IMR-90 (cell line): ENCODE data around the gene CCDC148. TPM values are rescaled to one million over a fixed set of nuclear protein-coding genes. Genes with fewer than 3 reads are reported as not detected.

Source experiments
- ATAC-seq: fragments of 200-7000 bp; cut with Tn5 transposase; 2 replicates; pipeline ENCODE4 v1.9.1; 2020; ENCODE audit warnings: low read depth, mild to moderate bottlenecking, moderate library complexity
- BruUV-seq: library from RNA; stranded (reverse); fragments of 400-500 nt; replicated peaks from 2 replicates; lab custom pipeline; 2021; lab: Mats Ljungman, UMichigan
- CTCF ChIA-PET: fragments of 300-600 bp; formaldehyde crosslinking; extraction: SDS; loops from one replicate; lab custom pipeline; 2021; ENCODE audit warnings: antibody characterized with exemption; lab: Yijun Ruan, JAX
- POLR2A ChIA-PET: fragments of 300-600 bp; sonication (Branson Sonifier 250); formaldehyde crosslinking; loops from one replicate; lab custom pipeline; 2022; ENCODE audit warnings: antibody characterized with exemption; ENCODE audit not compliant: unreplicated experiment; lab: Charles Lee
- DNase-seq: peaks from one replicate; pipeline ENCODE4 v3.0.0; 2013
- H2AFZ ChIP-seq: replicated peaks from 2 replicates; pipeline ENCODE3; 2013; ENCODE audit warnings: low read length, mild to moderate bottlenecking; ENCODE audit not compliant: poor library complexity
- H2AK5ac ChIP-seq: 2 replicates; pipeline ENCODE4 v1.6.1; 2013; ENCODE audit warnings: low read depth, low read length, inconsistent platforms
- H2AK9ac ChIP-seq: replicated peaks from 2 replicates; pipeline ENCODE3; 2013; ENCODE audit warnings: mild to moderate bottlenecking, low read depth, low read length, moderate library complexity; ENCODE audit not compliant: poor library complexity
- H2BK120ac ChIP-seq: 2 replicates; pipeline ENCODE4 v1.6.1; 2013; ENCODE audit warnings: low read depth, low read length, inconsistent platforms
- H2BK15ac ChIP-seq: 3 replicates; pipeline ENCODE4 v1.6.1; 2013; ENCODE audit warnings: low read depth, low read length, inconsistent platforms
- H2BK20ac ChIP-seq: 2 replicates; pipeline ENCODE4 v1.6.1; 2013; ENCODE audit warnings: low read depth, mild to moderate bottlenecking, inconsistent platforms, low read length, moderate library complexity
- H2BK5ac ChIP-seq: 2 replicates; pipeline ENCODE4 v1.6.1; 2013; ENCODE audit warnings: mild to moderate bottlenecking, low read depth, low read length, inconsistent platforms; ENCODE audit not compliant: poor library complexity, severe bottlenecking
- H3K14ac ChIP-seq: replicated peaks from 2 replicates; pipeline ENCODE4 v1.6.1; 2013; ENCODE audit warnings: low read depth, low read length, inconsistent platforms
- H3K18ac ChIP-seq: 2 replicates; pipeline ENCODE4 v1.6.1; 2013; ENCODE audit warnings: low read depth, low read length, control low read depth
- H3K23ac ChIP-seq: 2 replicates; pipeline ENCODE4 v1.6.1; 2013; ENCODE audit warnings: low read depth, low read length, inconsistent platforms
- H3K27ac ChIP-seq: 2 replicates; pipeline ENCODE4 v1.5.1; 2013; ENCODE audit warnings: mild to moderate bottlenecking, control low read depth, low read length; ENCODE audit not compliant: insufficient read depth
- H3K27me3 ChIP-seq: 2 replicates; pipeline ENCODE4 v1.6.1; 2013; ENCODE audit warnings: low read length; ENCODE audit not compliant: control insufficient read depth, insufficient read depth
- H3K36me3 ChIP-seq: 2 replicates; pipeline ENCODE4 v1.6.1; 2013; ENCODE audit warnings: low read length, mixed read lengths; ENCODE audit not compliant: control insufficient read depth, insufficient read depth
- H3K4ac ChIP-seq: 2 replicates; pipeline ENCODE4 v1.6.1; 2013; ENCODE audit warnings: low read depth, low read length, inconsistent platforms
- H3K4me1 ChIP-seq: 2 replicates; pipeline ENCODE4 v1.6.1; 2013; ENCODE audit warnings: low read length, mixed read lengths; ENCODE audit not compliant: control insufficient read depth, insufficient read depth
- H3K4me2 ChIP-seq: 2 replicates; pipeline ENCODE4 v1.6.1; 2013; ENCODE audit warnings: low read depth, mild to moderate bottlenecking, control low read depth, low read length, moderate library complexity
- H3K4me3 ChIP-seq: 2 replicates; pipeline ENCODE4 v1.5.1; 2013; ENCODE audit warnings: low read depth, mild to moderate bottlenecking, control low read depth, low read length, moderate library complexity; ENCODE audit not compliant: insufficient read depth
- H3K56ac ChIP-seq: 2 replicates; pipeline ENCODE4 v1.6.1; 2013; ENCODE audit warnings: low read length, inconsistent platforms; ENCODE audit not compliant: insufficient read depth; ENCODE audit errors: extremely low read depth
- H3K79me1 ChIP-seq, 2 experiments: 2 replicates each; pipeline ENCODE4 v1.6.1; 2013; ENCODE audit warnings: low read length in 2 of 2, inconsistent platforms in 1 of 2, low read depth in 1 of 2
- H3K9ac ChIP-seq: 2 replicates; pipeline ENCODE4 v1.6.1; 2013; ENCODE audit warnings: low read depth, low read length, control low read depth
- H3K9me1 ChIP-seq: 2 replicates; pipeline ENCODE4 v1.6.1; 2013; ENCODE audit warnings: low read length, inconsistent platforms; ENCODE audit not compliant: insufficient read depth
- H3K9me3 ChIP-seq: 2 replicates; pipeline ENCODE4 v1.6.1; 2013; ENCODE audit warnings: low read length; ENCODE audit not compliant: control insufficient read depth, insufficient read depth
- H4K20me1 ChIP-seq: 2 replicates; pipeline ENCODE4 v1.6.1; 2013; ENCODE audit warnings: low read length, inconsistent platforms; ENCODE audit not compliant: insufficient read depth
- H4K5ac ChIP-seq: 2 replicates; pipeline ENCODE4 v1.6.1; 2013; ENCODE audit warnings: mild to moderate bottlenecking, low read depth, low read length, control low read depth
- H4K8ac ChIP-seq, 2 experiments: 2 replicates each; pipeline ENCODE4 v1.6.1; 2013; ENCODE audit warnings: low read depth in 2 of 2, low read length in 2 of 2, control low read depth in 1 of 2, inconsistent platforms in 1 of 2
- H4K91ac ChIP-seq: 2 replicates; pipeline ENCODE4 v1.6.1; 2013; ENCODE audit warnings: low read depth, low read length, inconsistent platforms; ENCODE audit not compliant: insufficient read depth
- CHD1 ChIP-seq: IDR thresholded peaks from 2 replicates; pipeline ENCODE4 v1.6.1; 2012; ENCODE audit warnings: low read depth, low read length, improper control_type of control experiment
- CTCF ChIP-seq: conservative IDR thresholded peaks from 2 replicates; pipeline ENCODE4 v1.5.1; 2012; ENCODE audit warnings: mild to moderate bottlenecking, low read depth, low read length, improper control_type of control experiment
- ELK1 ChIP-seq: fragments of 150-350 bp; IDR thresholded peaks from 2 replicates; pipeline ENCODE4 v1.6.1; 2016; ENCODE audit warnings: low read depth, mild to moderate bottlenecking, low read length, moderate library complexity, borderline replicate concordance
- FOS ChIP-seq: fragments of 150-350 bp; IDR thresholded peaks from 2 replicates; pipeline ENCODE4 v1.6.1; 2016; ENCODE audit warnings: low read depth, low read length
- MAFK ChIP-seq: IDR thresholded peaks from 2 replicates; pipeline ENCODE4 v1.6.1; 2012; ENCODE audit warnings: low read depth, low read length, improper control_type of control experiment
- MAZ ChIP-seq: IDR thresholded peaks from 2 replicates; pipeline ENCODE4 v1.6.1; 2012; ENCODE audit warnings: low read depth, mild to moderate bottlenecking, low read length, improper control_type of control experiment, moderate library complexity, borderline replicate concordance
- MXI1 ChIP-seq: IDR thresholded peaks from 2 replicates; pipeline ENCODE4 v1.6.1; 2012; ENCODE audit warnings: low read depth, mild to moderate bottlenecking, low read length, moderate library complexity, borderline replicate concordance
- NFE2L2 ChIP-seq: fragments of 150-350 bp; IDR thresholded peaks from 2 replicates; pipeline ENCODE4 v1.6.1; 2016; ENCODE audit warnings: low read depth, mild to moderate bottlenecking, low read length
- POLR2A ChIP-seq: IDR thresholded peaks from 2 replicates; pipeline ENCODE4 v1.6.1; 2012; ENCODE audit warnings: mild to moderate bottlenecking, low read depth, low read length
- RAD21 ChIP-seq: IDR thresholded peaks from 2 replicates; pipeline ENCODE4 v1.6.1; 2012; ENCODE audit warnings: low read length, improper control_type of control experiment
- RCOR1 ChIP-seq: IDR thresholded peaks from 2 replicates; pipeline ENCODE4 v1.6.1; 2012; ENCODE audit warnings: mild to moderate bottlenecking, low read length, improper control_type of control experiment; ENCODE audit not compliant: insufficient replicate concordance
- RFX5 ChIP-seq: IDR thresholded peaks from 2 replicates; pipeline ENCODE4 v1.8.0; 2012; ENCODE audit warnings: low read depth, mild to moderate bottlenecking, low read length, moderate library complexity
- SMC3 ChIP-seq: fragments of 150-350 bp; IDR thresholded peaks from 2 replicates; pipeline ENCODE4 v1.6.1; 2016; ENCODE audit warnings: low read depth, mild to moderate bottlenecking, antibody characterized with exemption, low read length, moderate library complexity
- USF2 ChIP-seq: fragments of 150-350 bp; IDR thresholded peaks from 2 replicates; pipeline ENCODE4 v1.6.1; 2017; ENCODE audit warnings: mild to moderate bottlenecking, antibody characterized with exemption, low read length, low read depth
- WGBS, 2 experiments: methylation state at CpG; one replicate each; pipeline versions ENCODE4 v1.1.5 to v1.1.7; 2013; ENCODE audit warnings: missing lambda C conversion rate in 2 of 2; ENCODE audit not compliant: insufficient read length in 1 of 2; ENCODE audit errors: extremely low coverage in 2 of 2; 5-methylcytosine and 5-hydroxymethylcytosine counted together
- dilution Hi-C: fragments of 300-500 bp; cut with HindIII; formaldehyde crosslinking; loops from one replicate; pipeline ENCODE4 v1.14.3; 2018; ENCODE audit warnings: low sequenced_read_pairs; ENCODE audit not compliant: unreplicated experiment
- in situ Hi-C: fragments of 300-500 bp; cut with MboI; formaldehyde crosslinking; loops from 3 replicates; pipeline ENCODE4 v1.14.3; 2019; ENCODE audit warnings: low sequenced_read_pairs, inconsistent platforms, mixed read lengths
- intact Hi-C: fragments of 100-400 bp; cut with micrococcal nuclease; formaldehyde crosslinking; loops from 2 replicates; pipeline ENCODE4 v1.10.0; 2022
- polyA plus RNA-seq, 3 experiments: library from polyadenylated mRNA; depleted of rRNA; stranded (reverse); fragments of >200 nt; gene quantifications; 2 replicates each; pipeline ENCODE4 v1.2.3, GENCODE V29; 2012; ENCODE audit warnings: low replicate concordance in 1 of 3
- total RNA-seq: library from RNA; depleted of rRNA; stranded (reverse); fragments of >200 nt; gene quantifications from 2 replicates; pipeline ENCODE4 v1.2.3, GENCODE V29; 2012

The CCDC148 gene
- total and polyA plus RNA-seq, 2 of the 4 experiments (the other 2 are of a cell fraction): 0.18 to 0.31 TPM

- WGBS, 2 experiments: no CpG with 5 or more reads among the region's 3 CpGs
- in situ Hi-C loops (no loop called here), dilution Hi-C loops (no loop called here), intact Hi-C loops (loop anchor here (5.0 kb wide), 1 partner anchor 40 kb away; no protein-coding TSS in a partner anchor)
- H4K5ac ChIP-seq: no peak overlapping the region
- H4K20me1 ChIP-seq: no peaks in the 10 kb centered on the region
- H3K36me3 ChIP-seq: no peaks in the 10 kb centered on the region
- H3K56ac ChIP-seq: no peak overlapping the region
- no peak for TF ChIP-seq RAD21
- no peak for TF ChIP-seq NFE2L2
- TF ChIP-seq MAFK: no peak
- no peak for TF ChIP-seq CTCF
- TF ChIP-seq POLR2A: no peak
- no peak for TF ChIP-seq FOS
- TF ChIP-seq MAZ: no peak
- TF ChIP-seq MXI1: no peak
- no peak for TF ChIP-seq USF2
- TF ChIP-seq SMC3: no peak
- TF ChIP-seq RCOR1: no peak
- no peak for TF ChIP-seq CHD1
- TF ChIP-seq RFX5: no peak
- TF ChIP-seq ELK1: no peak
- ATAC-seq (no peak), DNase-seq (no peak)
- H3K18ac ChIP-seq: no peak overlapping the region
- no peak overlapping the region for H4K91ac ChIP-seq
- no peak overlapping the region for H2BK120ac ChIP-seq
- H3K27ac ChIP-seq: no peak overlapping the region
- no peak overlapping the region for H2AK5ac ChIP-seq
- H3K4me3 ChIP-seq: no peak overlapping the region
- H3K79me1 ChIP-seq: peaks cover 45 to 46% of the 10 kb centered on the region in 2 experiments
- H2BK15ac ChIP-seq: no peak overlapping the region
- H3K4me2 ChIP-seq: no peak overlapping the region
- H3K14ac ChIP-seq: no peak overlapping the region
- no peak overlapping the region for H4K8ac ChIP-seq
- H3K4me1 ChIP-seq: peaks cover 17% of the 10 kb centered on the region
- no peak overlapping the region for H3K9ac ChIP-seq
- no peak overlapping the region for H3K23ac ChIP-seq
- no peak overlapping the region for H2BK20ac ChIP-seq
- ChIA-PET CTCF (no interaction called here), POLR2A (no interaction called here)
- H3K27me3 ChIP-seq: no peaks in the 10 kb centered on the region
- no peak overlapping the region for H3K4ac ChIP-seq
- no peaks in the 10 kb centered on the region for H3K9me3 ChIP-seq
- H2AK9ac ChIP-seq: no peak overlapping the region
- BruUV-seq: no TSS peak
- no peak overlapping the region for H2BK5ac ChIP-seq
- H3K9me1 ChIP-seq: peaks cover 12% of the 10 kb centered on the region; the same call in 1 of the 2 replicates
- no peak overlapping the region for H2AFZ ChIP-seq
Measured at GRCh38 chr2:158496986-158497385, 40.4 kb upstream of the CCDC148 start.
